Stimulated activated CD8-positive, alpha-beta memory T cell treated with anti-CD3 and anti-CD28 coated beads, Interleukin-12 subunit alpha, Interleukin-12 subunit beta, amount 100 ng/mL, for 24 hours (primary cell): ENCODE results near the gene ARHGAP26.

Source experiments
- DNase-seq: peaks from one replicate; pipeline ENCODE4 v3.0.0-alpha.2; 2020; ENCODE audit errors: extremely low read depth

ARHGAP26 gene

DNA sequence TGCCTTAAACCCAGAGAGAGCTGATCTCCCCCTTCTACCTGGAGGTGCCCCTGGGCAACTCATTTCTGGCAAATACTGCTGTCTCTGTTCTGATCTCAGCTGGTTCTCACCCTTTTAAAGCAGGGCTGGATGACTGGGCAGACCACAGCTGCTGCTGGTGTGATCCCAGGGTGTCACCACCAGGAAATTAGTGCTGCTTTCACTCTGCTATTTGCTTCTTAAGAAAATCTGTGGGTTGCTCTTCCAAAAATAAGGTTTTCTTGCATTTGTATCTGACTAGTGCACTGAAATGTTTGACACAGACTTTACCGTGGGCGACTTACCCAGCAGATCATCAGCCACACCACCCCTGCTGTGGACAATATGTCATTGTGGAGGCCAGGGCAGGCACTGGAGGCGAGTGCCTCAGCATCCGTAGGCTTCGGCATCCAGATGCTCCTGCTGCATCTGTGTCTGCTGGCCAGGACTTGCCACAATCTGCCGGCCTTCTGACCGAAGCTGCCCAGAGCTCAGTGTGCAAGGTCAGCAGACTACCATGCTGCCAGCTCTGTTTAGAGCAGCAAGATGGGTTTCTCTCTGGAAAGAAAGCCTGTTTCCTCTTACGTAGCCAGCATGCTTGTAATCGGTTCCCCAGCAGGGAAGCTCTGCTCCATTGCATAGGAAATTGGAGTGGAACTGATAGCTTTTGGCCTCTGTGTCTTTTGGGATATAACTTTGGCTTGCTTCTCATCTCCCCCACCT, 13.6 kb downstream of the ARHGAP26 start:
- no peak for DNase-seq

GRCh38 chr5:142784401-142784955, 14.3 kb downstream of the ARHGAP26 start:
- no peak for DNase-seq

- DNase-seq = no peak
These were observed 15.0 kb downstream of the ARHGAP26 start for GRCh38 chr5:142785206-142785605.

GRCh38 chr5:142789206-142789605, 19.0 kb downstream of the ARHGAP26 start:
- no peak for DNase-seq

DNA sequence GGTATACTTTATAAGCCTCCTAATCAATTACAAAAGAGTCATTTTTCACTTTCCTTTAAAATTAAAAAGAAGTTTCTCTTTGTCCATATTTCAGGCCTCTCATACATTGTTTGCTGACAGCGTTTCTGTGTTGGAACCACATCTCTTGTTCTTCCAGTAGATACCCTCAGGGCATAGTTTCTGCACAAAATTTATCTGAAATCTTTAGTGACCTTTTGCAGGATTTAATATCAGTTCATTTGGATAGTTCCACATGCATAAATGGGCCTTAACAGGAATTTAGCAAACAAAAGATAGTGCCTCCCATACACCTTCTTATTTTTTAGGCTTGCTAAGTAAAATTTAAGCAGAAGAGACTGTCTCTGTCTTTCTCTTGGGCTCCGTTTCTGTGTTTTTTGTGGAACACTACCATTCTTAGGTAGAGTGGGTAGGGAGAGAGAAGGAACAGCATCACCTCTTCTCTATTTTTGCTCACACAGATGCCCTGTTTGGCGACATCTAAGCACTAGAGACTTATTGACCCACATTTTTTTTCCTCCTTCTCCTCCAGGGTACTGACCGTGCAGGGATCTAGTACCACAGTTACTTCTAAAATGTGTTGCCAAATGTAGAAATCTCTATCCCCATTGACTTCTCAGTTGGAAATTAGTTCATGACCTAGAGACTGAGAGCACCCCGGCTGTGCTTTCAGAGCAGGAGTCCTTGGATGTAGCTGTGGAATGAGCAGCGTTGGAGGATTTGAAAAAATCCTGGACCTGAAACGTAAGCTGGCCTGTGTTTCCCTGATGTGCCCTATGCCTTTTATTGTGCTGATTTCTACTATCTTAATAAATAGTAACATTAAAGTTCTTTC, 22.1 kb downstream of the ARHGAP26 start:
- no peak for DNase-seq

- no peak for DNase-seq
These were observed 22.7 kb downstream of the ARHGAP26 start for GRCh38 chr5:142792865-142793232.

DNA sequence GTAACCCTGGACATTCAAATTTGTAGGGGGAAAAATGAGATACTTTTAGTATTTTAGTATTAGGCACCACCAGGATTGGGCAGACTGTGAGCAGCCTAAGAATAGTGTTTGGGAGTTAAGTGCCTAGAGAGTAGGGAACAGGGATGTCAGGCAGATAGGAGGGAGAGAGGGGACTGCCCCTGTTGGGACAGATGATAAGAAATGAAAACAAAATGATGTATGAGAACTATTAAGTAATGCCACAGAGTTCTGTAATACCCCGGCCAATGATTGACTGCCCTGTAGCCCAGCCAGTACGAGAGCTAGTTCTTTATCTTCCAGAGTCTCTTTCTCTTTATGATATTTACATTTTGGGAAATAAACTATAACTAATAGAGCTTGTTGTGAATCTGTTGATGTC, 24.4 kb downstream of the ARHGAP26 start:
- no peak for DNase-seq

DNA sequence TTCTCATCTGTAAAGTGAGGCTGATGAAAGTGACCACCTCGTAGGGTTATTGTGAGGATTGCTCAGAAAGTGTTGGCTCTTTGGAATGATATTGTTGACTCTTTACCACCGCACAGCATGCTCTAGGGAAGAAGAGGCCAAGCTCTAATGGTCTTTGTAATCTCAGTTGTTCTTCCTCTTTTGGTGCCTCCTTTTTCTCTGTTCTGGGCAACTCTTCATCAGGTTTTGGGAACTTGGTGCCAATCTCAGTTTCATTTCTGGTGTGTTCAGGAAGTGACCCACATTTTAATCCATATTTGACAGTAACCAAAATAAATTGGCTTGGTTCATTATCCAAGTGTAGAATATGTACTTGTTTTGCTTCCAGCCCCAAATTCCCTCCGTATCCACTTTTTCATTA, 25.1 kb downstream of the ARHGAP26 start:
- no peak for DNase-seq

DNA sequence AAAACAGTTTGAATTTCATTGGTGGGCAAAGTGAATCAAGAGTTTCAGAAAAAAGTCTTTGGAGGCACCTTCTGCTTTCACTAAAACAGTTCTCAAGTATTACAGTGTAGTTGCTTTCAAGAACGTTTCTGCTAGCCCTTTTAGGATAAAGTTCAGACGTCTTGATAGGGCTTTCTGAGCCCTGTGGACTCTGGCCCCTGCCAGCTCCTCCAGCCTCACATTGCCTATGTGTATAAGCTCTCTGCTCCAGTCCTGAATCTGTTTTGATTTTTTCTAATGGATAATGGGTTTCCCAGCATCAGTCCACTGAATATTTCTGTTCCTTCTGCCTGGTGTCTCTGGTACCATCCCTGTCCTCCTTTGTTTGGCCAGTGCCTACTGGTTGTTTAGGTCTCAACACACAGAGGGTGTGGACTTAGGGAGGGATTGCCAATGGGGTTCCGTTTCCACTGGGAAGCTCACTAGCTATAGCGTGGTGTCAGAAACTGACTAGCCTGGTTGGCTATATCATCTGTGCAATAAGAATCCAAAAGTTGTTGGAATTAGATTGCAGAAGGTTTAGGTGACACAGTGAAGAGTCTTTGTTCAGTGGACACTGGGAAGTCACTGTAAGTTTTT, 26.4 kb downstream of the ARHGAP26 start:
- DNase-seq = no peak

GRCh38 chr5:142797420-142797819, 27.2 kb downstream of the ARHGAP26 start:
- DNase-seq = no peak

DNA sequence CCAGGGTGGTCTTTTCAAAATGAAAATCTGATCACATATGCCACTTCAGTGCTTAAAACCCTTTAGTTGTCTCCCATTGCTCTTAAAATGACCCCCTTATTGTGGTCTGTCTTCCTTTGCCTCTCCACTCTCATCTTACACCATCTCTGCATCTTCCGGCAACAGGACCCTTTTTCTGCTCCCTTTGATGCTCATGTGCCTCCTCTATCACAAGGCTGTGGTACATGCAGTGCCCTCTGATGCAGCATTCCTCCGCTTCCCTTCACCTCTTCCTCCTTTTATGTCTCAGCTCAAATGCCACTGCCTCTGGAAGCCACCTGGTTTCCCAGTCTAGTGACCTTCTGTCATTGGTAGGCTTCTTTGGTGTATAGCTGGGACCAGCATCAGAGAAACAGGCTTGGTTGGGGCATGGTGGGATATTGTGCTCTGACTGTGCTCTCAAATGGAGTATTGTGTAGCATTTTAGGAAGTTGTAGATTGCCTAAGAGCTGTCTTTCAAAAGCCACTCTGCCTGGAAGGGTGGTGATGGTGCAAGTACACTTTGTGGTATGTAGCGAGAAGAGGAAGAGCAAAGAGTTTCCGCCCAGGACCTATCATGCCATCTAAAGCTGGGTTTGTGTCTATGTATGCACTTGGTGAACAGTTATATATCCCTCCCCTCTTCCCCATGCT, 28.1 kb downstream of the ARHGAP26 start:
- no peak for DNase-seq

GRCh38 chr5:142800776-142801494, 30.8 kb downstream of the ARHGAP26 start:
- no peak for DNase-seq

GRCh38 chr5:142801495-142801871, 31.3 kb downstream of the ARHGAP26 start:
- no peak for DNase-seq

DNA sequence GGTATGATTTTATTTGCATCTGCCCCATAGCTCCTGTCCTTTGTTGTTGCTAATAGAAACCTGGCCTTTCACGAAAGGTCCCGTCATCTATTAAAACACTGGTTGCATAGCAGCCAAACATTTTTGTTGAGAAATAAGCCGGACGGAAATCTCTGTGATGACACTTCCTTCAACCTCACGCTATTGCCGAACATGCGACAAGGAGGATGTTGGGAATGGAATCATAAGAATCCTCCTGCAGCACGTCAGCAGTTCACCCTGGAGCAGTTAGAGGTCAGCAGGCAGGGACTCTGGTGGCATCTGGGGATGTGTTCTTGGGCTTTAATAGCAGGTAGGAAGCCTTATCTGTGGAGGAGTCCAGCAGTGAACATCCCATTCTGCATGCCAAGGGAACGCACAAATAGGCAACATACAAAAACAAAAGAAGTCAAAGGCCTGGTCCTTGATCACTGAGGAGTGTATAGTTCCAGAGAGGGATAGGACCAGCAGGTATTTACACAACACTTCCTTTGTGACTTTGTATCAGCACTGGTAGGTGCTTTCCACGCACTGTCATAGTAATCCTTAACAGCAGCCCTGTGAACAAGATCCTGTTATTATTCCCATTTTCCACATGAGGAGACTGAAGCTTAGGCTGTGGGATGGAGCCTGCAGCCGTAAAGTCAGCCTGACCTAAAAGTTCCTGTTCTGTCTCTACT, 33.4 kb downstream of the ARHGAP26 start:
- DNase-seq = no peak

GRCh38 chr5:142805339-142805738, 35.2 kb downstream of the ARHGAP26 start:
- DNase-seq = no peak

GRCh38 chr5:142806841-142807267, 36.7 kb downstream of the ARHGAP26 start:
- no peak for DNase-seq

GRCh38 chr5:142807372-142807911, 37.3 kb downstream of the ARHGAP26 start:
- no peak for DNase-seq

- DNase-seq = no peak
These were observed 38.9 kb downstream of the ARHGAP26 start for GRCh38 chr5:142808878-142809598.

DNA sequence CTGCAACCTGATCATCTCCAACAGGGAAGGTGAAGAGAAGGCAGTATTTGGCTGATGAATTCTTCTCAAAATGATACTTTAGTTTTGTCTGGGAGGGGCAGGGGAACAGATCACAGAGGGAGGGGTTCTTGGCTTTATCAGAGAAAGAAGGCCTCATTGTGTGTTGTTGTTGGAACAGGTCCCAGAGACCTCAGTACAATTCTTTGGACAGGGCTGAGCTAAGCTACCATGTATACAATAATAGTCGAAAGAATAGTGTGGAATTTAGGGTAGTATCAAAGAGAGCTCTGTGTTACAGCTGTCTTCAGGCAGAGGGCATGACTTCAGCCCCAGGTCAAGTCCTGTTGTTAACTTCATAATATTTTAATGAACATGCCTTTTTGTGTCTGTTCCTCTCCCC, 39.9 kb downstream of the ARHGAP26 start:
- no peak for DNase-seq
